Dedifferentiated amniotic fluid mesenchymal stem cell (primary cell): ENCODE results near the gene CLIC1.

Experiments used
- DNase-seq: peaks from one replicate; pipeline ENCODE4 v3.0.0-alpha.2; 2016; ENCODE audit errors: extremely low spot score

Gene CLIC1

DNA sequence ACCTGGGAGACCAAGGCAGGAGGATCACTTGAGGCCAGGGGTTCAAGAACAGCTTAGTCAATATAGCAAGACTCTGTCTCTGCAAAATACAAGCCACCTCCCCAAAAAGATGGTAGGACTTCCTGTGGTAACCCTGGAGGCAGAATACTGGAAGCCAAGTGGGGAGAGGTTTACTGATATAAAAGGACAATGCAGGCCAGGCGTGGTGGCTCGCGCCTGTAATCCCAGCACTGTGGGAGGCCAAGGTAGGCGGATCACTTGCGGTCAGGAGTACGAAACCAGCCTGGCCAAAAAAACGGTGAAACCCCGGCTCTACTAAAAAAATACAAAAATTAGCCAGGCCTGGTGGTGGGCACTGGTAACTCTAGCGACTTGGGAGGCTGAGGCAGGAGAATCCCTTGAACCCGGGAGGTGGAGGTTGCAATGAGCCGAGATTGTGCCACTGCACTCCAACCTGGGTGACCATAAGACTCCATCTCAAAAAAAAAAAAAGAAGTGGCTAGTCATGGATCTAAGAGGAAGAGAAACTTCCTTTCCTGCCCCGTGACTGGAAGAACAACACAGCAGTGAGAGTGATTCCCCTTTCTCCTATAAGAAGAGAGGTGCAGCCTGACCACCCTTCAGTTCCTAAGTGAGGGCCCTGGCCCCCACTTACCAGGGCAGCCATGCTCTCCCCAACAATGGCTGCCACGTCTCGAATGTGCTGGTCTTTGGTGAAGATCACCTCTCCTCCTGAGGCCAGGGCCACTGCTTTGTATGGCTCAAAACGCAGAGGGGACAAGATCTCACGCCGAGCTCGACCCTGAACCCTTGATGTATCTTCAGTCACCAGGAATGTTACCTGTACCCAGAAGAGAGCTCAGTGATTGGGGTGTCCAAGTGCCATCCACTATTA is 32.3 kb upstream of the CLIC1 start:
- DNase-seq = no peak

DNA sequence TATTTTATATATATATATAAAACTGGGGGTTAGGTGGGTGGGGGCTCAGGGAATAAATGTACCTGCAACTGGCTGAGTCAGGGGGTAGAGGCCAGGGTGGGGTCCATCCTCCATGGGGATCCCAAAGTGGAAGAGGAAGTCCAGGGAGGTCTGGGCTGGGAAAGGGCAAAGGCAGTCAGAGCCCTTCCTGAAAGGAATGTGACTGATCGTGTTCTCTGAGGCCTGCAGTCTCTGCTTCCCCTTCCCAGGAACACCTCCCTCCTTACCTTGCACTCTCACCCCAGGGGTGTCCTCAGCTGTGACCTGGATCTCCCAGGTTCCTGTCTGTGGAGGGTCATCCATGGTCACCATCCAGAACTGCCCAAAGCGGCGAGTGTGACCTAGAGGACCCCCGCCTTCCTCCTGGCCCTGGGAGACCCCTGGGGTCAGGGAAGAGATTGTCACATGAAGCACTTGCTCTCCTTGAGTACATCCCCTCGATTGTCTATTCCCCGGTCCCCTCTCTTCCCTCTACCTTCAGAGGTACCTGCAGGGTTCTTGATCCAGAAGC is 30.8 kb upstream of the CLIC1 start:
- DNase-seq = no peak

DNA sequence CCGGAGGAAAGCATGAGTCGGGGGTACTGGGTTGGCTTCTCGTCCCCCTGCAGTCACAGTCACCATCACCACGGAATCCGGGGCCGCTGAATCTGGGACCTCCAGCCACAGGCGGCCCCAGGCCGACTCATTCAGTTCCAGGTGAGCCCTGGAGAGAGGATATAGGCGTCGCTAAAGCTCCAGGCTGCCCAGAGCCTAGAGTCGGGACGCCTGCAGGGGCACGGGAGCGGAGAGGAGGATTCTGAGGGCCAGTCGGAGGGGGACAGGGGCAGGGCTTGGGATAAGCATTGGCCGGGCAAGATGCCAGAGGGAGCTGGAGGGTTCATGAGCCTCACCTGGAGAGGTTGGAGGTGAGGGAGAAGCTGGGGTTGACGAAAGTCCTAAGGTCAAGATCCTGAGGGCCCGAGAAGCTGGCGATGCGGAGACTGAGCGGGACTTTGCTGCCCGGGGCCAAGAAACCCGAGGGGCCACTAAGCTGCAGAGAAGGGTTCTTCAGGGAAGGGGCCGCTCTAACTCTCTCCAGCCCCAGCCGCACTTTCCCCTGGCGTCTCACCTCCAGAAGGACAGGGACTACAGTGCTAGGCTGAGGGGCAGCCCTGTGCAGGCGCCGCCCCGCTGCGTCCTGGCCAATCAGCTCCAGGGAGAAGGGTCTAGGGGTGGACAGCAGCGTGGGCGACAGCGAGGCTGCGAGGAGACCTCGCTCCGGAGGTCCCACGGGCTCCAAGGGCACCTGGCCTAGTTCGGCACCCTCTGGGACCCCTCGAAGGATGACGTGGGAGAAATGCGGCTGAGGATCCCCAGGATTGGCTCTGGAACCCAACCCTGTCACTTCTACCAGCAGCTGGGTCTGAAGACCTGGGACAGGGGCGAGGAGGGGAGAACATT is 29.8 kb upstream of the CLIC1 start:
- no peak for DNase-seq

DNA sequence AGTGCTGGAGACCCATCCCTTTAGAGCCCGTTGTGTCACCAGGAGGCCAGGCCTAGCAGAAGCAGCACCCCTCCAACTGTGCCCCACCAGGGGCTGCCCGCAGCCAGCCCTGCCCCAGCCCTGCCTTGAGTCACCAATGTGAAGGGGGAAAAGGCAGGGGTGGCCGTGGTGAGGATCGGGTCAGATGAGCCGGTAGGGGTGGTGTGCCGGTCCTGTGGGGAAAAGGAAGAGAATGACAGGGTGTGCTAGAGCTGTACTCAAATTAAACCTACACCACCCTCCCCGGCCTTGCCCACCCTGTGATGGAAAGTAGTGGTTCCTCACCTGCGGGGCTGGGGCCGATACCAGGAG is 29.2 kb upstream of the CLIC1 start:
- DNase-seq = no peak

DNA sequence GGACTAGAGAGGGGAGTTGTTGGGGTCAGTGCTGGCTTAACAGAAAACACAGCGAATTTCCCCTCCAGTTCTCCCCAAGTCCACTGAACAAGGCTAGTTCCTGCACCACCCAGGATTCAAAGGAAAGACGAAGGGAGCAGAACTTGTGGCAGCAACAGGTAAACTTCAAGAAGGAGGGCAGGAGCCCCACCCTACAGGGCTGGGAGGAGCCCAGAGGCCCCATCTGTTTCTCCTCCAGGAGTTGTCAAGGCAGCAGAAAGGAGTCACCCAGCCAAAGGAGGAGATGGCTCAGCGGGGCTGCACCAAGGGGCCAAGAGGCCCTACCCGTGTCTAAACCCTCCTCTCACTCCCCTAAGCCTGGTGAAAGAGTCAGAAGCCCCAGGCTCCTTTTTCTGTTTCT is 27.9 kb upstream of the CLIC1 start:
- no peak for DNase-seq

DNA sequence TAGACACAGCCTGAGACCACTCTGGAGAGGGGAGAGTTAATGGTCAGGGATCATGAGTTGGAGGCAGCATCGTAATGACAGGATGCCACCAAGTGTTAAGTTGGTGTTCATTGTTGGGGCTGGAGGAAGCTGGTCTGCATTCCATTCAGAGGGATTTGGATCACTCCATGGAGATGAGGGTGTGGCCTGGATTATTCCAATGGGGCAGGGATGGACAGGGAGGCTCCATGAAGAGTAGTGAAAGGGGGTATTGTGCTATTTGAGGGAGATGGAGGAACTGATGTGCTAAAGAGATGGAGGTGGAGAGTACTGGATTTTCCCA is 27.2 kb upstream of the CLIC1 start:
- DNase-seq = peak; percentile 73

DNA sequence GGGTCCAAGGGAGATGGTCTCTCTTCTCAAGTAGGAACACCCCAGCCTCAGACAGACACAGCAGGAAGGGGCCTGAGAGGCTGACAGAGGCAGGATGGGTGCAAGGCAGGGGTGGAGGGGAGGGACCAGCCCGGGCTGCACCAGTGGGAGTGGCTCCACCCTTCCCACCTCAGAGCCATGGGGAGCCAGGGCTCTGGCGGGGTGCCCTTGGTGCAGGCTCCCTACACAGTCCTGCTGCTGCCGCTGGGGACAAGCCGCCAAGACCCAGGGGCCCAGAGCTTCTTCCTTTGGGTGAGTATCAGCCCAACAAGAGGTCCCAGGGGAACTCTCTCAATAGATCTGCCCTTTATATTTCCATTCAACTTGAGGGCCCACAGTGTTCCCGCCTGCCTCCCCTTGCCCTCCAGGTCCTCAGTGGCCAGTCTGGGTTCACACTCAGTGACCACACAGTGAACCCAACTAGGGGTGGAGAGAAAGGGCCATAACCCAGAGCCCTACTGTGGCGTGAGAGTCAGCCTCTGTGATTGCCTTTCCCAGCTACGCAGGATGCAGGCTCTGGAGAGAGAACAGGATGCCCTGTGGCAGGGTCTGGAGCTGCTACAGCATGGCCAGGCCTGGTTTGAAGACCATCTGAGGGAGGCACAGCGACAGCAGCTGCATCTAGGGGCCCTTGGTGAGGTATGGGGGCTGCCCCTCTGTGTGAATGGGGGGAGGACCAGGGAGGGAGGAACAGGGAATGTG is 26.7 kb upstream of the CLIC1 start:
- no peak for DNase-seq

DNA sequence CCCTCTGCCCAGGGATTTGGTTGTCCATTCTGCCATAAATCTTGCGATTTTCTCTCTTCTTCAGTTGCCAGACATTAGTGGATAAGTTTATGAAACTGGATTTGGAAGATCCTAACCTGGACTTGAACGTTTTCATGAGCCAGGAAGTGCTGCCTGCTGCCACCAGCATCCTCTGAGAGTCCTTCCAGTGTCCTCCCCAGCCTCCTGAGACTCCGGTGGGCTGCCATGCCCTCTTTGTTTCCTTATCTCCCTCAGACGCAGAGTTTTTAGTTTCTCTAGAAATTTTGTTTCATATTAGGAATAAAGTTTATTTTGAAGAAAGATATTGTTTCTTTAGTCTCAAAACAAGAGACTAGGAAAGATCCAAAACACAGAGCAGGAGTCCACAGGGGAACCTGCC is 26.0 kb upstream of the CLIC1 start, which contains the start of gene SAPCD1:
Gene SAPCD1 (plus strand): TSS at position 301 of the 400 bp plus-strand sequence. CDS start 399 bp downstream, outside the sequence.
- DNase-seq = no peak

DNA sequence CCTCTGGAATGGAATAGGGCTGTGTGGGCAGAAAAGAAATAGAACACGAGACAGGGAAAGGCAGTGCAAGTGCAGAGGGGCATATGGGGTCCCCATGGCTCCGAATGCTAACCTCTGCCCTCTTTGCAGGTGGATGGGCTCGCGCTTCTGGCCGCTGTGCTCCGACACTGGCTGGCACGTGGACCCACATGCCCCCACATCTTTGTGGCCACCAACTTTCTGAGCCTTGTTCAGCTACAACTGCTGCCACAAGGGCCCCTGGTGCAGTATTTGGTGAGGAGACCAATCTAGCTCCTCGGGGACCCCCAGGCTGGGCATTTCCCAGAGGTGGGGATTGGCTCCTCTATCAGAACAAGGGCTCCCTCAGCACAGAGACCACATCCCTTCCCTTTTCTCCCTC is 25.0 kb upstream of the CLIC1 start:
- no peak for DNase-seq

DNA sequence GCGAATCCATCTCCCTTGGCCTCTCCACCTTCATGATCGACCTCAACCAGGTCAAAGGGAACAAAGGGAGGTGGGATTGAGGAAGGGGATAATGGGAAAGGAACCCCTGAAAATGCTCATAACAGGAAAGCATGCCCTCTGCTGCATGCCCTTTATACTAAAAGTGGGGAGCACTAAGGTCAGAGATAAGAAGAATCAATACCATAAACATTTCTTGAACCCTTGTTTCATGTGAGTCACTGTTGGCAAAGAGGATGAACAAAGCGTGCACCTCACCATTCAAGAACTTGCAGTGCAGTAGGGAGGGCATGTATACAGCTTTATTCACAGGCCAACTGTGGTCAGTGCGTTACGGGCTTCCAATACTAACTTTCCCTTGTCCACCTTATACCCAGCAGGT is 24.5 kb upstream of the CLIC1 start:
- DNase-seq = no peak

DNA sequence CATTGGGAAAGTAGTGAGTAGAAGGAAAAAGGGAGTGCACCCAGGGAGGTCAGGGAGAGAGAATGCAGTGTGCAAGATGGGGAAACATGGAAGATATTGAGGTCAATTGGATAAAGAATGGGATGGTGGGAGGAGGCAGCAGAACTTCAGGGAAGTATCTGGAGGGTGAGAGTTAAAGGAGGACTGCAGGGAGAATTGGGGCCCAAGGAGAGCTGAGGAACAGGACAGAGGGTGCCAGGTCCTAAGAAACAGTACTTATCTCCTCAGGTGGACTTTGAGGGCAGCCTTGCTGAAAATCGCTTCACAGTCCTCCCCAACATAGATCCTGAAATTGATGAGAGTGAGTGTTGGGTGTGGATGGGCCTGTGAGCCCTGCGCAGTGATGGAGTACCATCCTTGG is 22.0 kb upstream of the CLIC1 start:
- no peak for DNase-seq

DNA sequence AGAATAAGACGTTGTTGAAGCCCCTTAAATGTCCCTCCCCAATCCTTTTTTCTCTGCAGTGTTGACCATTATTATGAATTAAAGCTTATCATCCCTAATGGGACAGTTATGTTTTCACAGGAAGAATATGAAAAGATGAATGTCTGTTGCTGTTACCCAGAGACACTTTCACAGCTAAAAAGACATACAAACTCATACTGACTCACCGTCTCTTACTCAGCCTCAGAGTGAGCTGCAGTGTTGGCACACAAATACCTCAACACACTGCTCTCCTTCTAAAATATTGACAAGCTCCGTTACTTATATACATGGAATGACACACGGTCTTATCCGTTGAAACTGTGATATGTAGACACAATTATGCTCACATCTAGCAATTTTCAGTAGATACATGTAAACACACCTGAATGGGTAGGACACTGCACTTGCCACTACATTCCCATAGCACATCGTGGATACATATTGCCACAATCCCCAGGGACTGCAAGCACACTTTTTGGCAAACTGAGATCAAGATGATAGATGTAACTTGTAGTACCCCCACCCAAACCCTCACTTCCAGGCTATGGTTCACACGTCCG is 16.5 kb upstream of the CLIC1 start:
- DNase-seq = no peak

DNA sequence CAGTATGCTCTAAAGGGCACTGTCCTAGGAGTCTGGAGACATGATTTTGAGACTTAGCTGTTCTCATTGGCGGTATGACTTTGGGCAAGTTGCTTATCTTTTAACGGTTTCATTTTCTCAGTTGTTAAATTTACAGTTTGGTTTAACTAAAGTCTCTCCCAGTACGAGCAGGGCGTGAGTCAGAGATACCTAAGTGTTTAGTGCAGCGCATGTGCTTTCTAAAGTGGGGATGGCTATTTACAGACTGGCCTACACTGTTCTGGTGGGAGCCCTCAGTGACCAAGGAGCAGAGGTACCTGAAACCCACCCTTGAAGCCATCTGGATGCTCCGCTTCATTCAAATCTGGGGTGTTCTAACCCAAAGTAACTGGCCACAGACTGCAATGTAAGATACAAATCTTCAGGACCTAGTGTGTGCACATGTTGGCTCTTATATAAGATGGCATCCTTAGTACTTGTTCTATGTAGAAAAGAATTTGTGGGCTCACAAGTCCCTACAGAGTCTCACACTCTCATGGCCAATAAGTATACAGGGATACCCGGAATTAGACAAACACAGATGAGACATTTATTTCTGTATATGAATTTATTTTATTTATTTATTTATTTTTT is 14.2 kb upstream of the CLIC1 start:
- DNase-seq = no peak

DNA sequence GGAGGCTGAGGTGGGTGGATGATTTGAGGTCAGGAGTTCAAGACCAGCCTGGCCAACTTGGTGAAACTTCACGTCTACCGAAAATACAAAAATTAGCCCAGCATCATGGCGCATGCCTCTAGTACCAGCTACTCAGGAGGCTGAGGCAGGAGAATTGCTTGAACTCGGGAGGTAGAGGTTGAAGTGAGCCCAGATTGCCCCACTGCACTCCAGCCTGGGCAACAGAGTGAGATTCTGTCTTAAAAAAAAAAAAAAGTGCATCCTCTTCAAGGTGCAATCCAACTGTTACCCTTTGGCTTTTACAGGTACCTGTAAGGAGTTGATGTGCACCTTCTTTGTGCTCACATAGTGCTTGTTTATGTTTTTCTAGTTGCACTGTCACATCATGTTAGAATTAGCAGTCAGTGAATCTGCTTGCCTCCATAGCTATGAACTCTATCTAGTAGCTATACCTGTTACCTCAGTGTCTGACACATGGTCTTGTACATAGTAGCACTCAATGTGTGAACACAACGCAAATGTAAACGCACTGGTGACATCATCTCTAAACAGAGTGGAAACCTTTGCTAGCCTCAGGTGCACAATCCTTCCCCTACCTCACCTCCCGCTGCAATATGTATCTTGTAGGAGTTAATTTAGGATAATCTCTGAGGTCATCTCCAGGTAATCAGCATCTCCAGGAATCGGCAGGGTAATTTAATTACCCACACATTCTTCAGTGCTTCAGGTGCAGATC is 13.1 kb upstream of the CLIC1 start:
- no peak for DNase-seq

DNA sequence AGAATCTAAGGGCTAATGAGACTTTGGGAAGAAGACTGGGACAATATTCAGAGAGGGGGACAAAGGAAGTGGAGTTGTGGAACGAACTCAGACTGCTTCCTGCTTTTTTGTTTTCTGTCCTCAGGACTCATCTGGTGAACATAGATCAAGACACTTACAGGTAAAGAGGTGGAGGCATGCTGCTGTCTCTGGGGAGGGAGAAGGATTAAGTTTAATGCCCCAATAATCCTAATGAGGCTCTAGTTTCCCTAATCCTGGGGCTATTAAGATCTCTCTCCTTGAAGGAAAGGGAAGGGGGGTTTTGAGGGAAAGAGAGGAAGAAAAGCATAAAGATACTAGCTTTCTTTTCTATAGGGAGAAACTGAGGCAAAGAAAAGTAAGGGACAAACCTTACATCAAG is 8.1 kb upstream of the CLIC1 start:
- no peak for DNase-seq

DNA sequence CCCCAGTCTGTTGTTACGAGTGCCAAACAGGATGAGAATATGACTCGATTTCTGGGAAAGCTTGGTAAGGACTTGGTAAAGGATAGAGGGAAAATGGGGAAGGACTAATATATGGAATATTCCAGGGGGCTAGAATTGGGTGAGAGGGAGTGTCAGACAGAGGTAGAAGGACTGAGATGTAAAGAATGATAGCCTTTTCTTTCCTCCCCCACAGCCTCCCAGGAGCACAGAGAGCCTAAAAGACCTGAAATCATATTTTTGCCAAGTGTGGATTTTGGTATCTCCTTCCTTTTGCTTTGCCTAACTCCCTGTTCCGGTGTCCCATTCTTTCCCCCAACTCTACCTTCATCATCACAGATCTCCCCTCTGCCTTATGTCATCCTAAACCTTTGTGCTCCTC is 6.6 kb upstream of the CLIC1 start:
- DNase-seq = no peak

DNA sequence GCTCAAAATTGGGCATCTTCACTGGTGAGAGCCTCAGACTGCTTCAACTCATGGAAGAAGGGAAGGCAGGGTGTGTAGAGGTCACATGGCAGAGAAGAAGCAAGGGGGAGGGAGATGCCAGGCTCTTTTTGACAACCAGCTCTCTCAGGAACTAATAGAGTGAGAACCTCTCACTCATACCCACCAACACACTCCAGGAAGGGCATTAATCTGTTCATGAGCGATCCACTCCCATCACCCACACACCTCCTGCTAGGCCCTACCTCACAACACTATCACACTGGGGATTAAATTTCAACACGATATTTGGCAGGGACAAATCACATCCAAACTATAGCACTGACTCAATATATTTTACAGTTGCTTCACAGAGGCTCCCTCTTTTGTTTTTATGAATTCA is 5.5 kb upstream of the CLIC1 start:
- no peak for DNase-seq

DNA sequence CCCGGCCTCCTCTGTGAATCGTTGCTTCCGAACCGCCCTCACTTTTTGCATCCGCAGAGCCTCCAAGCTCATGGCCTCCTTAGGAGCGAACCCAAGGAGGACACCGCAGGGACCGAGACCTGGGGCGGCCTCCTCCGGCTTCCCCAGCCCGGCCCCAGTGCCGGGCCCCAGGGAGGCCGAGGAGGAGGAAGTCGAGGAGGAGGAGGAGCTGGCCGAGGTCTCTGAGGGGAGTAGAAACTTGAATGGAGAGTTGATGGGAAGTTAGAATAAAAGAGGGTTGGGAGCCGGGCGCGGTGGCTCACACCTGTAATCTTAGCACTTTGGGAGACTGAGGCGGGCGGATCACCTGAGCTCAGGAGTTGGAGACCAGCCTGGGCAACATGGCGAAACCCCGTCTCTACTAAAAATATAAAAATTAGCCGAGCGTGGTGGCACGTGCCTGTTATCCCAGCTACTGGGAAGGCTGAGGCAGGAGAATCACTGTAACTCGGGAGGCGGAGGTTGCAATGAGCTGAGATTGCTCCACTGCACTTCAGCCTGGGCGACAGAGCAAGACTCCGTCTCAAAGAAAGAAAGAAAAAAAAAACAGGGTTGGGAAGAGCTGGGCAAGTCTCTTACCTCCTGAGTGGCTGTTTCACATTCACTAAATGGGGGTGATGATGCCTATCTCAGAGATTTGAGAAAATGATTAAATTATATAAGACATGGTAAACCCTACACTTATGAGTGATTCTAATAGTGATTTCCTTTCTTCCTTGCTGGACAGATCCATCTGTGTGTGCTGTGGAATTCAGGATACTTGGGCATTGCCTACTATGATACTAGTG is 4.3 kb upstream of the CLIC1 start:
- DNase-seq = no peak

DNA sequence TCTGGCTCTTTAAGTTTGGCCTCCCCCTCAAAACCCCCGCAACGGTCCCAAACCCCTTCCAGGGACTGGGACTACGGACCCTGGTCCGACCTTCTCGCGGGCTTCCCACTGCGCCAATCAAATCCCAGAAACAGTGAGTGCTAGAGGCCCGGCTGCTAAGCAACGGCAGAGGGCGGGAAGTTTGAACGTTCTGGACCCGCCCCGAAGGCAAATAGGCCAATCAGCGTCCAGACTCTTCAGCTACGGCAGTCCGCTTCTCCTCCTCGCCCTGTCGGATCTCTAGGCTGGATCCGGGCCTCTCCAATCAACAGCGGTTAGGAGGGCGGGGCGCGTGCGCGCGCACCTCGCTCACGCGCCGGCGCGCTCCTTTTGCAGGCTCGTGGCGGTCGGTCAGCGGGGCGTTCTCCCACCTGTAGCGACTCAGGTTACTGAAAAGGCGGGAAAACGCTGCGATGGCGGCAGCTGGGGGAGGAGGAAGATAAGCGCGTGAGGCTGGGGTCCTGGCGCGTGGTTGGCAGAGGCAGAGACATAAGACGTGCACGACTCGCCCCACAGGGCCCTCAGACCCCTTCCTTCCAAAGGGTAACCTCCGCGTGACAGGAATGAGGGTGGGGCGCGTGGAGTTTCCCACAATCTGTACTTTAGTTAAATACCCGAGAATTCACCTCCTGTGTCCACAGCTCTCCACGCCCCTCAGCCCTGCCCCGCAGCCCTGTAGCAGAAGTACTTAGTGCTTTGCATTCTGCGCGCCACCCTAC is 3.5 kb upstream of the CLIC1 start, which contains the start of gene MSH5:
Gene MSH5 (plus strand): TSS at position 367 of the 758 bp plus-strand sequence. CDS start 462 bp downstream, outside the sequence.
- DNase-seq = peak; percentile 99
